ENCODE data around the gene DUSP28. TPM values are rescaled to one million over a fixed set of nuclear protein-coding genes. Genes with fewer than 3 reads are reported as not detected.

The DUSP28 gene
- total RNA-seq, 1 donor from 2014 or later = 4.9 TPM

GRCh38 chr2:240588669-240589068 lies 28.5 kb downstream of the DUSP28 start:
- Mint-ChIP-seq H3K36me3 (ENCODE audit: insufficient read depth) (no peaks in the 10 kb centered on the region), H3K27me3 (no peaks in the 10 kb centered on the region), H3K4me1 (ENCODE audit: low read depth) (peaks cover 23% of the 10 kb centered on the region), H3K4me3 (ENCODE audit: low read depth) (peak overlapping the region; percentile 93), H3K27ac (no peak overlapping the region), H3K9me3 (ENCODE audit: low read depth) (no peaks in the 10 kb centered on the region)
- TF ChIP-seq, protein P1, sequence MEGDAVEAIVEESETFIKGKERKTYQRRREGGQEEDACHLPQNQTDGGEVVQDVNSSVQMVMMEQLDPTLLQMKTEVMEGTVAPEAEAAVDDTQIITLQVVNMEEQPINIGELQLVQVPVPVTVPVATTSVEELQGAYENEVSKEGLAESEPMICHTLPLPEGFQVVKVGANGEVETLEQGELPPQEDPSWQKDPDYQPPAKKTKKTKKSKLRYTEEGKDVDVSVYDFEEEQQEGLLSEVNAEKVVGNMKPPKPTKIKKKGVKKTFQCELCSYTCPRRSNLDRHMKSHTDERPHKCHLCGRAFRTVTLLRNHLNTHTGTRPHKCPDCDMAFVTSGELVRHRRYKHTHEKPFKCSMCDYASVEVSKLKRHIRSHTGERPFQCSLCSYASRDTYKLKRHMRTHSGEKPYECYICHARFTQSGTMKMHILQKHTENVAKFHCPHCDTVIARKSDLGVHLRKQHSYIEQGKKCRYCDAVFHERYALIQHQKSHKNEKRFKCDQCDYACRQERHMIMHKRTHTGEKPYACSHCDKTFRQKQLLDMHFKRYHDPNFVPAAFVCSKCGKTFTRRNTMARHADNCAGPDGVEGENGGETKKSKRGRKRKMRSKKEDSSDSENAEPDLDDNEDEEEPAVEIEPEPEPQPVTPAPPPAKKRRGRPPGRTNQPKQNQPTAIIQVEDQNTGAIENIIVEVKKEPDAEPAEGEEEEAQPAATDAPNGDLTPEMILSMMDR (IDR thresholded peaks at IDR 0.05; ENCODE audit: unreplicated experiment) = no peak
- no peak for DNase-seq (ENCODE audit: low spot score, unreplicated experiment)

- Mint-ChIP-seq H3K4me1 (ENCODE audit: low read depth) (peaks cover 23% of the 10 kb centered on the region), H3K27ac (no peak overlapping the region), H3K27me3 (no peaks in the 10 kb centered on the region), H3K36me3 (ENCODE audit: insufficient read depth) (no peaks in the 10 kb centered on the region), H3K4me3 (ENCODE audit: low read depth) (no peak overlapping the region), H3K9me3 (ENCODE audit: low read depth) (no peaks in the 10 kb centered on the region)
- no peak for DNase-seq (ENCODE audit: low spot score, unreplicated experiment)
- TF ChIP-seq, protein P1 (IDR thresholded peaks at IDR 0.05; ENCODE audit: unreplicated experiment) = no peak
Observed at GRCh38 chr2:240589375-240589774, 29.2 kb downstream of the DUSP28 start.

- DNase-seq (ENCODE audit: low spot score, unreplicated experiment) = no peak
Observed at GRCh38 chr2:240589850-240590525, 29.8 kb downstream of the DUSP28 start.

GRCh38 chr2:240590681-240591111 lies 30.5 kb downstream of the DUSP28 start:
- Mint-ChIP-seq H3K27me3 (no peaks in the 10 kb centered on the region), H3K4me1 (ENCODE audit: low read depth) (peaks cover 18% of the 10 kb centered on the region), H3K27ac (no peak overlapping the region), H3K9me3 (ENCODE audit: low read depth) (no peaks in the 10 kb centered on the region), H3K4me3 (ENCODE audit: low read depth) (no peak overlapping the region), H3K36me3 (ENCODE audit: insufficient read depth) (no peaks in the 10 kb centered on the region)
- TF ChIP-seq, protein P1 (IDR thresholded peaks at IDR 0.05; ENCODE audit: unreplicated experiment) = no peak
- no peak for DNase-seq (ENCODE audit: low spot score, unreplicated experiment)

More at GRCh38 chr2:240589850-240590525, 29.8 kb downstream of the DUSP28 start:
- Mint-ChIP-seq H3K27ac (no peak overlapping the region), H3K9me3 (ENCODE audit: low read depth) (no peaks in the 10 kb centered on the region), H3K27me3 (no peaks in the 10 kb centered on the region), H3K36me3 (ENCODE audit: insufficient read depth) (no peaks in the 10 kb centered on the region), H3K4me3 (ENCODE audit: low read depth) (no peak overlapping the region), H3K4me1 (ENCODE audit: low read depth) (peaks cover 19% of the 10 kb centered on the region)
- TF ChIP-seq, protein P1 (IDR thresholded peaks at IDR 0.05; ENCODE audit: unreplicated experiment) = no peak

DNA sequence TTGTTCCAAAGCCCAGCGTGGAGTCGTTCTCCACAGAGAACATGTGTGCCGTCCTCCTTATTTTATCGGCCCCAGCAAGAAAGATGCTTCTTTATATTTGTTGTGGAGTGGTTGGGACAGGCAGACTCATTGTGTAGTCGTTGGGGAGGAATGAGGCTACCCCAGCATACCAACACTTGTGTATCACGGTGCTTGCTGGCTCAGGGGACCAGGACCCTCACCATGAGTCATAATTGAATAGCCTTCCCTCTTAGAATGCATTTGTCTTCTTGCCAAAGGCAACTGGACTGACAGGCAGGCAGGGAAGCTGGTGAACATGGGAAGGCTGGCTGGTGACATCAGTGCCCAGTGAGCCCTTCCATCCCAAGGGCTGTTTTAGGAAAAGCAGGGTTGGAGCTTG lies 31.1 kb downstream of the DUSP28 start:
- H3K4me3 Mint-ChIP-seq (ENCODE audit: low read depth) = no peak overlapping the region
- peaks cover 15% of the 10 kb centered on the region for H3K4me1 Mint-ChIP-seq (ENCODE audit: low read depth)
- no peak overlapping the region for H3K27ac Mint-ChIP-seq
- DNase-seq (ENCODE audit: low spot score, unreplicated experiment) = no peak
- H3K9me3 Mint-ChIP-seq (ENCODE audit: low read depth) = no peaks in the 10 kb centered on the region
- no peaks in the 10 kb centered on the region for H3K36me3 Mint-ChIP-seq (ENCODE audit: insufficient read depth)
- H3K27me3 Mint-ChIP-seq = no peaks in the 10 kb centered on the region
- TF ChIP-seq, protein P1 (IDR thresholded peaks at IDR 0.05; ENCODE audit: unreplicated experiment) = no peak

All from progenitor cell of endocrine pancreas (in vitro differentiated cells).